HG03460 (cell line): ENCODE measurements around the gene TBRG4.
"Not testable (repeated sequence)": the region's sequence is repeated elsewhere in the genome, so short reads cannot be mapped to it uniquely, and the experiment has no call there.

Source experiments
- ATAC-seq: cut with Tn5 transposase; IDR thresholded peaks from one replicate; pipeline ENCODE4 v1.9.1; 2021; ENCODE audit not compliant: unreplicated experiment

The TBRG4 gene

GRCh38 chr7:45111298-45112223 is at the start of gene TBRG4:
Gene TBRG4 (minus strand): TSS chr7:45111697. CDS start chr7:45109237, 2,460 bp downstream.
- ATAC-seq: peak; percentile 95

- ATAC-seq: no peak
Measured at GRCh38 chr7:45161138-45161537, 49.6 kb upstream of the TBRG4 start.

- ATAC-seq: no peak
Measured at GRCh38 chr7:45160417-45160881, 49.0 kb upstream of the TBRG4 start.

- ATAC-seq: no peak
Measured at GRCh38 chr7:45159296-45159695, 47.8 kb upstream of the TBRG4 start.

- no peak for ATAC-seq
Measured at GRCh38 chr7:45158471-45158870, 47.0 kb upstream of the TBRG4 start.

- no peak for ATAC-seq
Measured at GRCh38 chr7:45157653-45158401, 46.3 kb upstream of the TBRG4 start, which contains the start of gene RAMP3. Gene RAMP3 (plus strand): TSS chr7:45157791. CDS start chr7:45157829, 38 bp downstream.

GRCh38 chr7:45157286-45157652 is 45.8 kb upstream of the TBRG4 start:
- no peak for ATAC-seq

GRCh38 chr7:45156516-45157272 is 45.2 kb upstream of the TBRG4 start:
- ATAC-seq: no peak

GRCh38 chr7:45155941-45156340 is 44.4 kb upstream of the TBRG4 start:
- ATAC-seq: no peak

- ATAC-seq: no peak
Measured at GRCh38 chr7:45155357-45155900, 43.9 kb upstream of the TBRG4 start.

GRCh38 chr7:45153861-45154260 is 42.4 kb upstream of the TBRG4 start:
- ATAC-seq: not testable (repeated sequence)

- ATAC-seq: no peak
Measured at GRCh38 chr7:45153233-45153632, 41.7 kb upstream of the TBRG4 start.

- ATAC-seq: no peak
Measured at GRCh38 chr7:45151967-45152366, 40.5 kb upstream of the TBRG4 start.

GRCh38 chr7:45151131-45151684 is 39.7 kb upstream of the TBRG4 start:
- ATAC-seq: no peak

- ATAC-seq: no peak
Measured at GRCh38 chr7:45150199-45150598, 38.7 kb upstream of the TBRG4 start.

GRCh38 chr7:45149606-45150005 is 38.1 kb upstream of the TBRG4 start:
- no peak for ATAC-seq

- no peak for ATAC-seq
Measured at GRCh38 chr7:45148653-45148973, 37.1 kb upstream of the TBRG4 start.

GRCh38 chr7:45147858-45148652 is 36.6 kb upstream of the TBRG4 start:
- ATAC-seq: no peak

- ATAC-seq: no peak
Measured at GRCh38 chr7:45146531-45147379, 35.3 kb upstream of the TBRG4 start.
